HG03432 (cell line): ENCODE results near the gene PCSK7.

Source experiments
- ATAC-seq: cut with Tn5 transposase; IDR thresholded peaks from one replicate; pipeline ENCODE4 v1.9.1; 2021; ENCODE audit warnings: mild to moderate bottlenecking, moderate library complexity; ENCODE audit not compliant: unreplicated experiment

The PCSK7 gene

GRCh38 chr11:117199916-117200812 lies 31.7 kb downstream of the PCSK7 start:
- no peak for ATAC-seq

DNA sequence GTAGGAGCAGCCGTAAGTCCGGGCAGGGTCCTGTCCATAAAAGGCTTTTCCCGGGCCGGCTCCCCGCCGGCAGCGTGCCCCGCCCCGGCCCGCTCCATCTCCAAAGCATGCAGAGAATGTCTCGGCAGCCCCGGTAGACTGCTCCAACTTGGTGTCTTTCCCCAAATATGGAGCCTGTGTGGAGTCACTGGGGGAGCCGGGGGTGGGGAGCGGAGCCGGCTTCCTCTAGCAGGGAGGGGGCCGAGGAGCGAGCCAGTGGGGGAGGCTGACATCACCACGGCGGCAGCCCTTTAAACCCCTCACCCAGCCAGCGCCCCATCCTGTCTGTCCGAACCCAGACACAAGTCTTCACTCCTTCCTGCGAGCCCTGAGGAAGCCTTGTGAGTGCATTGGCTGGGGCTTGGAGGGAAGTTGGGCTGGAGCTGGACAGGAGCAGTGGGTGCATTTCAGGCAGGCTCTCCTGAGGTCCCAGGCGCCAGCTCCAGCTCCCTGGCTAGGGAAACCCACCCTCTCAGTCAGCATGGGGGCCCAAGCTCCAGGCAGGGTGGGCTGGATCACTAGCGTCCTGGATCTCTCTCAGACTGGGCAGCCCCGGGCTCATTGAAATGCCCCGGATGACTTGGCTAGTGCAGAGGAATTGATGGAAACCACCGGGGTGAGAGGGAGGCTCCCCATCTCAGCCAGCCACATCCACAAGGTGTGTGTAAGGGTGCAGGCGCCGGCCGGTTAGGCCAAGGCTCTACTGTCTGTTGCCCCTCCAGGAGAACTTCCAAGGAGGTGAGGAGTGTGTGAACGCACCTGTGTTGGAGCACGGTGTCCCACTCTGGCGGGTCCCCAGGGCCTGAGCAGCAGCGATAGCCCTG lies 32.6 kb downstream of the PCSK7 start, which contains the start of gene TAGLN:
Gene TAGLN (plus strand): TSS at position 318 of the 863 bp plus-strand sequence. CDS start 3,644 bp downstream, outside the sequence.
- no peak for ATAC-seq

DNA sequence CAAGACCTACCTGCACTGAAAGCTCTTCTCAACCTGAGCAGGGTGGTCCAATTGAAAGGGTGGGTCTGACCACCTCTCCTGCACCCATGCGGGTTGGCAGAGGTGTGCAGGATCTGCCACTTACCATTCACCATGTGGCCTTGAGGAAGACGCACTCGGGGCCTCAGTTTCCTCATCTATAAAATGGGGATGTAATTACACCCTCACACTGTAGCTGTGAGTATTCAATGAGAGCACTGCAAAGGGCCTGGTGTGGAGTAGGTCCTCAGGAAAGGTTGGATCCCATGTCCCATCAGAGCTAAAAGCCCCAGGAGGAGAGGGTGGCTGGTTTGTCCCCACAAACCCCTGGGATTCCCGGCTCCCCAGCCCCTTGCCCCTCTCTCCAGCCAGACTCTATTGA lies 33.3 kb downstream of the PCSK7 start:
- ATAC-seq, result no peak

DNA sequence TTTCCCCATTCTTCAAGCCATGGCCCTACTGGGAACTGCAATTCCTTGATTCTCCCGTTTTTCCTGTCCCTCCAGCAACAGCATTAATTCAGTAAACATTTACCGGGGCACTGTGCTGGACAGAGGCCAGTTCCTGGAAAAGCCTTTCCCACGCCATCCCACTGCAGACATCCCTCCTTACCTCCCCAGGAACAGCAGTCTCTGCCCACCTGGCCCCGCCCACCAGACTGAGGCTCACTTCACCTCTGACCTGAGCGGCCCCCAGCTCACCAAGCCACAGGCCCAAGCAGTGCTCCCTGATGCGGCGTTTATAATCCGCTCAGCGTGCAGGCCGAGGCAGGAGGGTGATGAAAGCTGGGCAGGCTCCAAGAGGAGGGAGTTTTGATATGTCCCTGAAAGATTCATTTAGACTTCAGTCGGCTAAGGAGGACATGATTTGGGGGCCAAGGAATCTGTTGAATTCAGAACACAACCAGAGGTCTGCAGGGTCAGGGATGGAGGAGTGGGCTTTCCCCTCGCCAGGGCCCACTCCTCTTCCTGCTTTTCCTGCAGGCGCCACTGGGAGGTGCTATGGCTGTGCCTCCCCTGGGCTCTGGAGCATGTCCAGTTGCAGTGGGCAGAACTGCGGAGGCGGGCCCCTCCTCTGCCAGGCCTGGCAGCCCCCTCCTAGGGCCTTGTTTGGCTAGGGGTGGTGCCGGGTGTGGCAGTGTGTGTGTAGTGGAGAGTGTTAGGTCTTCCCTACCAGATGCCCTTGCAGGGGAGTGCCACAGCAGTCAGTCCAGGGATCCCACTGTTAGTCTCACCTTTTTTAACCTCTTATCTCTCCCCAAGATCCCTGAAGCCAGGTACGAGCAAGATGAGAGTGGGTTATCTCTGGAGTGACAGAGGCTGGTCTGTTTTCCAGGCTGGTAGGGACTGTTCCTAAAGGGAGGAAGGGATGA lies 34.1 kb downstream of the PCSK7 start:
- ATAC-seq, result no peak

DNA sequence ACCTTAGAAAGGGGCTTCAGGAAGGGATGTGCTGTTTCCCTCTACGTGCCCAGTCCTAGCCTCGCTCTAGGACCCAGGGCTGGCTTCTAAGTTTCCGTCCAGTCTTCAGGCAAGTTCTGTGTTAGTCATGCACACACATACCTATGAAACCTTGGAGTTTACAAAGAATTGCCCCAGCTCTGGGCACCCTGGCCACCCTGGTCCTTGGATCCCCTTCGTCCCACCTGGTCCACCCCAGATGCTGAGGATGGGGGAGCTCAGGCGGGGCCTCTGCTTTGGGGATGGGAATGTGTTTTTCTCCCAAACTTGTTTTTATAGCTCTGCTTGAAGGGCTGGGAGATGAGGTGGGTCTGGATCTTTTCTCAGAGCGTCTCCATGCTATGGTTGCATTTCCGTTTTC lies 34.9 kb downstream of the PCSK7 start:
- no peak for ATAC-seq

GRCh38 chr11:117195761-117196160 lies 36.1 kb downstream of the PCSK7 start:
- no peak for ATAC-seq

DNA sequence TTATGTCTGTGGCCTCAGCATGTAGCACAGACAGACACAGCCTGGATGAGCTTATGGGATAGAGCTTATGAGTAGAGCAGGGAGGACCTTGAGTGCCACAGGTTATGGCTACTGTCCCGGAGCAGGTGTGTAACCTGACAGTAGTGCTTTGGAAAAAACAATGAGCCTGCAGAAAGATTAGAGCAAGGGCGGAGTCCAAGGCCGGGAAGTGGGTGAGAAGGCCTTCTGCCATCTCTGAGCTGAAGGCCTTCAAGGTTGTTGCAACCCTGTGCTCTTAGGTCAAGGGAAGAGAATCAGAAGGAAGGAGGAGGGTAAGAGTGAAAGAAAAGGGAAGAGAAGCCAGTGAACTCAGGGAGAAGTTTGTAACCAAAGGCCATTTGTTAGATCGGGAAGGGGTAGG lies 36.6 kb downstream of the PCSK7 start:
- ATAC-seq, result no peak

GRCh38 chr11:117194267-117194666 lies 37.6 kb downstream of the PCSK7 start:
- ATAC-seq, result no peak

- ATAC-seq, result no peak
These were observed 38.5 kb downstream of the PCSK7 start for GRCh38 chr11:117193130-117194020.

DNA sequence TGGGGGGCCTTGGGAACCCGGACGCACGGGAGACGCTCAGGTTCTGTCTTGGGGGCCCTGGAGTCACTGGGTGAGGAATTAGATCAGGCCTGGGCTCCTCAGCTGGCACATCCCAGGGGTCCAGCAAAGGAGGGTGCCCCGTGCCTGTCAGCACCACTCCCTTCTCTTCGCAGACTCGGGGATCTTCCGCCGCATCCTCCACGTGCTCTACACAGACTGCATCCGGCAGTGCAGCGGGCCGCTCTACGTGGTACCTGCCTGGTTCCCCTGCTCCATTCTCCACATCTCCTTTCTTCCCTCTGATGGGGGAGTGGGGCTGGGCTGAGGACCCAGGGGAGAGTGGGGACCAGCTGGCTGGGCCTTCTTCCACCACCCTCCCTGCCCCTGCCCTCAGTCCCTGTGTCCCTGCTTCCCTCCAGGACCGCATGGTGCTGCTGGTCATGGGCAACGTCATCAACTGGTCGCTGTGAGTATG lies 39.4 kb downstream of the PCSK7 start:
- ATAC-seq, result no peak

GRCh38 chr11:117191680-117192400 lies 40.0 kb downstream of the PCSK7 start:
- no peak for ATAC-seq

- no peak for ATAC-seq
These were observed 41.8 kb downstream of the PCSK7 start for GRCh38 chr11:117189941-117190544.

DNA sequence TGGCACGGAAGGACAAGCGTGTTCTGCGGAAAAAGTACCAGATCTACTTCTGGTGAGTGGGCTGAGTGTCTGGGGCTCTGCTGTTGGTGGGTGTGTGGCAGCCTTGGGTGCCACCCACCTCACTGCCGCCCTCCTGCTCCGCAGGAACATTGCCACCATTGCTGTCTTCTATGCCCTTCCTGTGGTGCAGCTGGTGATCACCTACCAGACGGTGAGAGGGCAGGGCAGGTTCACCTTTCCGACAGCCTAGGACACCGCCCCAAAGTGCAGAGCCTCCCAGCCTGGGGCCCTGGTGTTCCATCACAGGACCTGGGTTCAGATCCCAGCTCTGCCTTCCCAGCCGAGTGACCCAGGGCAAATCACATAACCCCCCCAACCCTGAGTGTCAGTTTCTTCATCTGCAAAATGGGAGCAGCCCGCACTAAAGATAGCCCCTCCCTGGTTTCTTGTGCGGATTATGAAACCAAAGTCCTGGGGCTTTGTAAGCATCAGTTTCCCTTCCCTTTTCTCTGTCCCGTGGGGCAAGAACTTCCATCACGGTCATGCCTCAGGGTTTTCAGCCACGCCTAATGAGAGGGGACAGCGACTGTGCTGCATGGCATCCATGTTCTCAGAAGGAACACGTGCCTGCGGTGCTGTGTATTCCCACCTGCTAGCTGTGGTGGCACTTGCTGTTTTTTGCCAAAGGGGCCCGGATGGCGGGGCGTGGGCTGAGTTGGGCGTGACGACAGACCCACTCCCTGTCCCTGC lies 42.5 kb downstream of the PCSK7 start:
- no peak for ATAC-seq

- ATAC-seq, result no peak
These were observed 43.2 kb downstream of the PCSK7 start for GRCh38 chr11:117188620-117189081.

GRCh38 chr11:117187799-117188481 lies 43.9 kb downstream of the PCSK7 start:
- no peak for ATAC-seq

DNA sequence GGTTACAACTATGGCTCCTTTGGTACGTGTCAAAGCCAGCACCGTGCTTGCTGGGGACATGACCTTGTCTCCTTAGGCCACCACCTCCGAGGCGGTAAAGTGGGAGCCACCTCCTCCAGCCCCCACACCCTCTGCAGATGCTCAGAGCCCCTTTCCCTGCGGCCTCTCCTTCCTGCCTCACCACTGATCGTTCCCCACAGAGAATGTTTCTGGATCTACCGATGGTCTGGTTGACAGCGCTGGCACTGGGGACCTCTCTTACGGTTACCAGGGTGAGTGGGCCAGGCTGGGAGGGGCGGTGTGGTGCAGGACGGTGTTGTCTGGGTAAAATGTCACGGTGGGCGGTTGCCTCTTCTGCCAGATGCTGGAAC lies 44.5 kb downstream of the PCSK7 start:
- no peak for ATAC-seq

DNA sequence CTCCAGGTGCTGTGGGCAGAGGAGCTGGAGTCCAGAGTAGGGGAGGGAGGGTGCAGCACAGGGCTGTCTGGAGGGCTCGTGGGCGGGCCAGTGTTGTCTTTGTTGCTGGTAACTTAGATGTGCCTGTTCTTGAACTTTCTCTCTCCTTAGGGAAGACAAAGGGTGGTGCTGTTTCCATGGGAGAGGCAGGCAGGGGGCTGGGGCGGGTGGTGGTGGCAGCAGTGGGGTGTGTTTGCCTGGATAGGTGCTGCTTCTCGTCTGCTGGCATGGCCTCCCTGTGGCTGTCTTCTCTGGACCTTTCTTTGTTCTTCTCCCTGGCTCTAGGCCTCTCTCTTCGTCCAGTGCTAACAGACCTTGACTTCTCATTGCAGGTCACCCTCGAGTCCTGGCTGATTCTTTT lies 44.9 kb downstream of the PCSK7 start:
- ATAC-seq, result no peak
